ENCODE measurements around the gene CFAP45. TPM values are rescaled to one million over a fixed set of nuclear protein-coding genes. Genes with fewer than 3 reads are reported as not detected.
A peak's percentile ranks its signal among the peaks of the same experiment; 100 is the strongest.

The CFAP45 gene
- total and polyA plus RNA-seq, 9 of the 15 experiments (the other 6 are each of a cell fraction or from before 2014, with no cell fraction given): 0.65 to 2.4 (median 1.5) TPM

GRCh38 chr1:159921700-159922504, 21.9 kb upstream of the CFAP45 start (continued):
- TF ChIP-seq MLX (CRISPR knock-in tag; conservative IDR thresholded peaks at IDR 0.05): no peak
- TF ChIP-seq ZNF174 (CRISPR knock-in tag; IDR thresholded peaks at IDR 0.05): no peak
- TF ChIP-seq KLF6 (CRISPR knock-in tag; IDR thresholded peaks at IDR 0.05; ENCODE audit: borderline replicate concordance): no peak
- TF ChIP-seq ZNF740 (CRISPR knock-in tag; IDR thresholded peaks at IDR 0.05): 0 out of 2 replicates have a peak, but pooled peaks have one; percentile 44
- no peak for TF ChIP-seq ZNF740 (tag; IDR thresholded peaks at IDR 0.05)
- peak in 2 of 3 experiments; percentile 82 to 90 for TF ChIP-seq YY1 (IDR thresholded peaks at IDR 0.05; ENCODE audit: borderline replicate concordance in 1 of 3, control insufficient read depth in 1 of 3, extremely low read depth in 1 of 3, insufficient read depth in 3 of 3, insufficient read length in 1 of 3, insufficient replicate concordance in 2 of 3, low read depth in 1 of 3, low read length in 2 of 3)
- no peak for TF ChIP-seq ZBTB34 (CRISPR knock-in tag; IDR thresholded peaks at IDR 0.05)
- TF ChIP-seq ZFP91 (CRISPR knock-in tag; IDR thresholded peaks at IDR 0.05): no peak
- TF ChIP-seq TFE3 (CRISPR knock-in tag; IDR thresholded peaks at IDR 0.05): no peak
- no peak for TF ChIP-seq ZNF277 (CRISPR knock-in tag; IDR thresholded peaks at IDR 0.05; ENCODE audit: borderline replicate concordance)
- peak; percentile 14 for TF ChIP-seq KDM5B (IDR thresholded peaks at IDR 0.05; ENCODE audit: insufficient replicate concordance, low read depth, low read length)
- TF ChIP-seq HBP1 (CRISPR knock-in tag; IDR thresholded peaks at IDR 0.05): no peak

Data from K562 (cell line).